Measurements from ENCODE around the gene GPR139.
A peak's percentile ranks its signal among the peaks of the same experiment; 100 is the strongest.

GPR139 gene

GRCh38 chr16:20073203-20074098, at the start of gene GPR139:
TSS of gene GPR139 (minus strand) at chr16:20073890. CDS start at chr16:20073616, 274 bp downstream.
- peak; percentile 13 for DNase-seq (ENCODE audit: low spot score)

- no peak for DNase-seq (ENCODE audit: low spot score)
Observed at GRCh38 chr16:20122011-20122410, 48.3 kb upstream of the GPR139 start.

GRCh38 chr16:20114356-20114755, 40.7 kb upstream of the GPR139 start:
- DNase-seq (ENCODE audit: low spot score), result no peak

- no peak for DNase-seq (ENCODE audit: low spot score)
Observed at GRCh38 chr16:20111143-20111542, 37.5 kb upstream of the GPR139 start.

- DNase-seq (ENCODE audit: low spot score), result no peak
Observed at GRCh38 chr16:20107083-20107482, 33.4 kb upstream of the GPR139 start.

GRCh38 chr16:20104563-20105183, 31.0 kb upstream of the GPR139 start:
- DNase-seq (ENCODE audit: low spot score), result no peak

- DNase-seq (ENCODE audit: low spot score), result no peak
Observed at GRCh38 chr16:20102521-20102920, 28.8 kb upstream of the GPR139 start.

GRCh38 chr16:20102021-20102420, 28.3 kb upstream of the GPR139 start:
- DNase-seq (ENCODE audit: low spot score), result no peak

GRCh38 chr16:20099375-20099774, 25.7 kb upstream of the GPR139 start:
- DNase-seq (ENCODE audit: low spot score), result no peak

GRCh38 chr16:20094157-20094556, 20.5 kb upstream of the GPR139 start:
- DNase-seq (ENCODE audit: low spot score), result no peak

GRCh38 chr16:20089246-20089965, 15.7 kb upstream of the GPR139 start:
- no peak for DNase-seq (ENCODE audit: low spot score)

GRCh38 chr16:20084624-20085226, 11.0 kb upstream of the GPR139 start:
- DNase-seq (ENCODE audit: low spot score), result no peak

GRCh38 chr16:20079106-20079505, 5.4 kb upstream of the GPR139 start:
- no peak for DNase-seq (ENCODE audit: low spot score)

GRCh38 chr16:20075243-20075642, 1.6 kb upstream of the GPR139 start:
- no peak for DNase-seq (ENCODE audit: low spot score)

GRCh38 chr16:20074099-20074991, 655 bp upstream of the GPR139 start:
- no peak for DNase-seq (ENCODE audit: low spot score)

GRCh38 chr16:20072874-20073202, 852 bp downstream of the GPR139 start:
- DNase-seq (ENCODE audit: low spot score), result no peak

GRCh38 chr16:20072146-20072873, 1.4 kb downstream of the GPR139 start:
- no peak for DNase-seq (ENCODE audit: low spot score)

- no peak for DNase-seq (ENCODE audit: low spot score)
Observed at GRCh38 chr16:20064931-20065330, 8.8 kb downstream of the GPR139 start.

GRCh38 chr16:20064520-20064919, 9.2 kb downstream of the GPR139 start:
- no peak for DNase-seq (ENCODE audit: low spot score)

GRCh38 chr16:20061132-20061531, 12.6 kb downstream of the GPR139 start:
- no peak for DNase-seq (ENCODE audit: low spot score)

- no peak for DNase-seq (ENCODE audit: low spot score)
Observed at GRCh38 chr16:20056436-20056835, 17.3 kb downstream of the GPR139 start.

All from putamen (tissue), 1 donor.